ENCODE measurements around the gene CR1. TPM values are rescaled to one million over a fixed set of nuclear protein-coding genes. Genes with fewer than 3 reads are reported as not detected.

The CR1 gene
- total RNA-seq, 4 donors from 2014 or later = 0.15 to 3.5 (median 1.7) TPM

GRCh38 chr1:207646171-207646570 lies 150.2 kb downstream of the CR1 start:
- Histone ChIP-seq H3K9me3 (no peaks in the 10 kb centered on the region), H3K36me3 (no peaks in the 10 kb centered on the region), H3K27me3 (peaks cover 0 to 30% (median 0%) of the 10 kb centered on the region in 4 donors), H3K27ac (no peak overlapping the region), H3K4me1 (peaks cover 0 to 18% (median 7%) of the 10 kb centered on the region in 3 donors), H3K4me3 (no peak overlapping the region)
- no peak for DNase-seq
- TF ChIP-seq POLR2A (IDR thresholded peaks at IDR 0.05) (no peak), CTCF (IDR thresholded peaks at IDR 0.05) (no peak)
- intact Hi-C loops (cut with DNase I) = no loop called here

GRCh38 chr1:207646944-207647579 lies 151.1 kb downstream of the CR1 start:
- intact Hi-C loops (cut with DNase I) = no loop called here
- no peaks in the 10 kb centered on the region for H3K9me3 ChIP-seq
- no peaks in the 10 kb centered on the region for H3K36me3 ChIP-seq
- 58 to 59% methylated on average over 4 of the region's 4 CpGs for WGBS, 2 donors
- no peak overlapping the region for H3K4me3 ChIP-seq
- TF ChIP-seq POLR2A (IDR thresholded peaks at IDR 0.05) = no peak
- no peak for TF ChIP-seq CTCF (IDR thresholded peaks at IDR 0.05)
- DNase-seq = no peak
- no peak overlapping the region for H3K27ac ChIP-seq
- H3K27me3 ChIP-seq = peaks cover 0 to 29% (median 0%) of the 10 kb centered on the region in 4 donors
- peaks cover 0 to 18% (median 7%) of the 10 kb centered on the region in 3 donors for H3K4me1 ChIP-seq

GRCh38 chr1:207647671-207648333 lies 151.8 kb downstream of the CR1 start:
- H3K27ac ChIP-seq = no peak overlapping the region
- H3K4me1 ChIP-seq = peaks cover 0 to 18% (median 7%) of the 10 kb centered on the region in 3 donors
- H3K36me3 ChIP-seq = no peaks in the 10 kb centered on the region
- DNase-seq = no peak
- no peak overlapping the region for H3K4me3 ChIP-seq
- intact Hi-C loops (cut with DNase I) = no loop called here
- WGBS, 2 donors = 35 to 45% methylated on average over 4 of the region's 4 CpGs
- TF ChIP-seq CTCF (IDR thresholded peaks at IDR 0.05) = no peak
- H3K27me3 ChIP-seq = peaks cover 0 to 25% (median 0%) of the 10 kb centered on the region in 4 donors
- no peaks in the 10 kb centered on the region for H3K9me3 ChIP-seq

DNA sequence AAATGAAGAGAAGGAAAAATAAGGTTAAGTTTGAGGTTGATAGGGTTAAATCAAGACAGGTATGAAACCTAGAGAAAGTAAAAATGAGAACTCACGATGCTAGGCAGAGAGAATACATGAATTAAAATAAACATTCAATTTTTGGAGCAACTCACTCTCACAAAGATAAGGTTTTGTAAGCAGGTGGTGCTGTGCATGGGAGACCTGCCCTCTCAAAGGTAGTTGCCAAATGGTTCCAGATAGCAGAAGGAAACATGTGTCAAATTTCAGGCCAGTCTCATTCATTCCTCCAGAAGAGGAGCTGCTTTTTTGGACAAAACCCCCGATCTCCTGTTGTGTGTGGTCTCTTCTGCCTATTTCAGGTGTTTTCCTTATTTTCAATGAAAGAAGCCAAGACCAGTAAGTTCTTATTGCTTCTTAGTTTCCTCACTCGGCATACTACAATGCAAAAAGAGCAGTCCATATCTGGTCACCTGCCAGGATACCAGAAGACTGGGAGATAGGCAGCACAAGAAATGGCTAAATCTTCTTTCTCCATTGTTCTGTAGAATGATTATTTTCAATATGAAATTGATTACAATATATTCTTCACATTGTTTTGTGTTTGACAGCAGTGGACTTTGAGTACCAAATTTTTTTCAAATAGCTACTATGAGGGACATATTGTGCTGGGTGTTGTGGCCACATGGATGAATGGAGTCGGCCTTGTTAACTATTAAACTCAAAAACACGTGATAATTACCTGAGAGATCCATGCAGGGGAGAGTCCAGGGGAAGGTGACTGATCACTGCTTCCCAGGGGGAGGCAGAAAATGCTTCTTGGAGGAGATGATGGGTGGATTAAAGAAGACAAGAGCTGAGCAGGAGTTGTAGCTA lies 152.6 kb downstream of the CR1 start:
- Histone ChIP-seq H3K27ac (no peak overlapping the region), H3K36me3 (no peaks in the 10 kb centered on the region), H3K27me3 (peaks cover 0 to 23% (median 0%) of the 10 kb centered on the region in 4 donors), H3K4me3 (no peak overlapping the region), H3K4me1 (peaks cover 0 to 18% (median 7%) of the 10 kb centered on the region in 3 donors), H3K9me3 (no peaks in the 10 kb centered on the region)
- DNase-seq = no peak
- intact Hi-C loops (cut with DNase I) = no loop called here
- WGBS, 2 donors = 55 to 65% methylated on average over 5 of the region's 5 CpGs
- TF ChIP-seq CTCF (IDR thresholded peaks at IDR 0.05) = no peak
- TF ChIP-seq POLR2A (IDR thresholded peaks at IDR 0.05) = no peak
